ENCODE data around the gene PRR19. TPM values are rescaled to one million over a fixed set of nuclear protein-coding genes. Genes with fewer than 3 reads are reported as not detected.

The PRR19 gene
- total RNA-seq, 1 experiment from 2014 or later, result 0.93 TPM

- peak; percentile 73 for ATAC-seq
- peak; percentile 69 for DNase-seq (ENCODE audit: low read depth, low spot score)
- H2AFZ ChIP-seq (ENCODE audit: low read depth, low read length, poor library complexity, severe bottlenecking), result no peak overlapping the region
- ChIA-PET CTCF (interaction anchor here (1.0 to 4.8 kb wide), 3 partner anchors 10 to 38 kb away, joined by 3 to 63 read pairs (median 3); no protein-coding TSS in a partner anchor), POLR2A (interaction anchor here (1.1 kb wide), 1 partner anchor 40 kb away, joined by 4 read pairs; no protein-coding TSS in a partner anchor), RAD21 (ENCODE audit: low non-redundant PET in 1 of 2, low total read pairs in 2 of 2, uncharacterized antibody in 2 of 2, unreplicated experiment in 2 of 2) (interaction anchor here in 1 of 2 experiments (0.6 kb wide), 1 partner anchor 39 kb away, joined by 5 read pairs; no protein-coding TSS in a partner anchor)
- H3K9me2 ChIP-seq (ENCODE audit: insufficient read depth), result no peaks in the 10 kb centered on the region
- H3K79me2 ChIP-seq (ENCODE audit: insufficient read depth, low read length), result peaks cover 18% of the 10 kb centered on the region; the same call in 1 of the 2 replicates
- H4K20me1 ChIP-seq (ENCODE audit: insufficient read depth), result no peaks in the 10 kb centered on the region
- H3K9me3 ChIP-seq (ENCODE audit: control insufficient read depth in 1 of 2, insufficient read depth in 1 of 2, low read depth in 1 of 2, low read length in 2 of 2), result no peaks in the 10 kb centered on the region
- H3K4me1 ChIP-seq (ENCODE audit: control insufficient read depth in 1 of 2, insufficient read depth in 2 of 2, low read length in 2 of 2), result peaks cover 40 to 68% of the 10 kb centered on the region in 2 experiments
- peak overlapping the region; percentile 97 for H3K4me2 ChIP-seq (ENCODE audit: low read length)
- peak overlapping the region; percentile 94 for H3K27ac ChIP-seq (ENCODE audit: low read depth, low read length)
- no peaks in the 10 kb centered on the region for H3K27me3 ChIP-seq (ENCODE audit: insufficient read depth, low read length)
- H3K36me3 ChIP-seq (ENCODE audit: control insufficient read depth in 1 of 2, insufficient read depth in 2 of 2, low read length in 2 of 2), result peaks cover 9% of the 10 kb centered on the region in 2 experiments; a peak in 3 of 4 replicates
- TSS peak; percentile 44 for BruUV-seq (replicated peaks)
- H3K9ac ChIP-seq (ENCODE audit: low read length), result peak overlapping the region; percentile 86
- intact Hi-C loops (cut with micrococcal nuclease), result no loop called here
- peak overlapping the region; percentile 29 to 59 for H3K4me3 ChIP-seq (replicated peaks in 1 of 2; ENCODE audit: low read depth in 1 of 2, low read length in 2 of 2)
- TF ChIP-seq YY1 (IDR thresholded peaks at IDR 0.05; ENCODE audit: extremely low read depth, insufficient replicate concordance, low read depth, low read length) (no peak), EZH2 (IDR thresholded peaks at IDR 0.05) (no peak), REST (IDR thresholded peaks at IDR 0.05; ENCODE audit: low read depth) (no peak), ATF3 (IDR thresholded peaks at IDR 0.05) (no peak), RAD21 (IDR thresholded peaks at IDR 0.05; ENCODE audit: low read depth) (no peak), MAX (IDR thresholded peaks at IDR 0.05) (peak; percentile 23), POLR2AphosphoS5 (IDR thresholded peaks at IDR 0.05; ENCODE audit: low read depth, low read length) (0 out of 2 replicates have a peak, but pooled peaks have one; percentile 24), ELF1 (IDR thresholded peaks at IDR 0.05; ENCODE audit: borderline replicate concordance, low read depth) (no peak), CTCF (IDR thresholded peaks at IDR 0.05 in 2 of 3, conservative IDR thresholded peaks at IDR 0.05 in 1 of 3; ENCODE audit: borderline replicate concordance in 1 of 3, insufficient read depth in 1 of 3, low read depth in 2 of 3, low read length in 2 of 3) (no peak), TCF7L2 (IDR thresholded peaks at IDR 0.05; ENCODE audit: borderline replicate concordance, extremely low read depth, insufficient read depth, insufficient read length) (peak; percentile 11), CBX3 (IDR thresholded peaks at IDR 0.05; ENCODE audit: low read depth) (no peak), SRF (IDR thresholded peaks at IDR 0.05; ENCODE audit: low read depth) (no peak), SIN3A (IDR thresholded peaks at IDR 0.05; ENCODE audit: low read depth) (no peak)
Measured at GRCh38 chr19:42283188-42284065, 18.5 kb upstream of the PRR19 start.

Measured in HCT116 (cell line).